ENCODE results near the gene CDK12.
"Not testable (repeated sequence)": the region's sequence is repeated elsewhere in the genome, so short reads cannot be mapped to it uniquely, and the experiment has no call there.

Gene CDK12

GRCh38 chr17:39496921-39497320 is 35.6 kb downstream of the CDK12 start:
- not testable (repeated sequence) for DNase-seq (ENCODE audit: low read depth in 1 of 2, low spot score in 1 of 2)

- DNase-seq (ENCODE audit: low read depth in 1 of 2, low spot score in 1 of 2) = no peak
Measured at GRCh38 chr17:39507511-39507910, 46.2 kb downstream of the CDK12 start.

- DNase-seq (ENCODE audit: low read depth in 1 of 2, low spot score in 1 of 2) = no peak
Measured at GRCh38 chr17:39508987-39509386, 47.7 kb downstream of the CDK12 start.

- no peak for DNase-seq (ENCODE audit: low read depth in 1 of 2, low spot score in 1 of 2)
Measured at GRCh38 chr17:39513309-39513708, 52.0 kb downstream of the CDK12 start.

GRCh38 chr17:39513915-39514314 is 52.6 kb downstream of the CDK12 start:
- DNase-seq (ENCODE audit: low read depth in 1 of 2, low spot score in 1 of 2) = no peak

GRCh38 chr17:39517224-39517623 is 55.9 kb downstream of the CDK12 start:
- DNase-seq (ENCODE audit: low read depth in 1 of 2, low spot score in 1 of 2) = no peak

GRCh38 chr17:39525801-39526506 is 64.7 kb downstream of the CDK12 start:
- DNase-seq (ENCODE audit: low read depth in 1 of 2, low spot score in 1 of 2) = no peak

- no peak for DNase-seq (ENCODE audit: low read depth in 1 of 2, low spot score in 1 of 2)
Measured at GRCh38 chr17:39527220-39527813, 66.0 kb downstream of the CDK12 start.

GRCh38 chr17:39529455-39529854 is 68.2 kb downstream of the CDK12 start:
- DNase-seq (ENCODE audit: low read depth in 1 of 2, low spot score in 1 of 2) = no peak

- no peak for DNase-seq (ENCODE audit: low read depth in 1 of 2, low spot score in 1 of 2)
Measured at GRCh38 chr17:39530513-39530912, 69.2 kb downstream of the CDK12 start.

- no peak for DNase-seq (ENCODE audit: low read depth in 1 of 2, low spot score in 1 of 2)
Measured at GRCh38 chr17:39531252-39531651, 70.0 kb downstream of the CDK12 start.

- no peak for DNase-seq (ENCODE audit: low read depth in 1 of 2, low spot score in 1 of 2)
Measured at GRCh38 chr17:39533891-39534290, 72.6 kb downstream of the CDK12 start.

- no peak for DNase-seq (ENCODE audit: low read depth in 1 of 2, low spot score in 1 of 2)
Measured at GRCh38 chr17:39534768-39535405, 73.6 kb downstream of the CDK12 start.

- DNase-seq (ENCODE audit: low read depth in 1 of 2, low spot score in 1 of 2) = no peak
Measured at GRCh38 chr17:39536468-39536867, 75.2 kb downstream of the CDK12 start.

- DNase-seq (ENCODE audit: low read depth in 1 of 2, low spot score in 1 of 2) = not testable (repeated sequence)
Measured at GRCh38 chr17:39537364-39537763, 76.1 kb downstream of the CDK12 start.

- DNase-seq (ENCODE audit: low read depth in 1 of 2, low spot score in 1 of 2) = no peak
Measured at GRCh38 chr17:39538866-39539265, 77.6 kb downstream of the CDK12 start.

- no peak for DNase-seq (ENCODE audit: low read depth in 1 of 2, low spot score in 1 of 2)
Measured at GRCh38 chr17:39540611-39541010, 79.3 kb downstream of the CDK12 start.

- DNase-seq (ENCODE audit: low read depth in 1 of 2, low spot score in 1 of 2) = no peak
Measured at GRCh38 chr17:39541652-39542051, 80.4 kb downstream of the CDK12 start.

GRCh38 chr17:39543176-39543575 is 81.9 kb downstream of the CDK12 start:
- DNase-seq (ENCODE audit: low read depth in 1 of 2, low spot score in 1 of 2) = no peak

- no peak for DNase-seq (ENCODE audit: low read depth in 1 of 2, low spot score in 1 of 2)
Measured at GRCh38 chr17:39543664-39544063, 82.4 kb downstream of the CDK12 start.

- not testable (repeated sequence) for DNase-seq (ENCODE audit: low read depth in 1 of 2, low spot score in 1 of 2)
Measured at GRCh38 chr17:39544361-39544760, 83.1 kb downstream of the CDK12 start.

- peak; percentile 59 to 72 for DNase-seq (ENCODE audit: low read depth in 1 of 2, low spot score in 1 of 2)
Measured at GRCh38 chr17:39547713-39548478, 86.6 kb downstream of the CDK12 start.

Measured in activated T-helper 1 cell treated with anti-CD3 and anti-CD28 coated beads, Interleukin-2, amount 50 U/mL, for 16 hours (primary cell).